GM12872 (cell line): Measurements from ENCODE around the gene PLPP1.

Source experiments
- TF ChIP-seq, protein P1 (sequence below): IDR thresholded peaks from 3 replicates; pipeline ENCODE4 v1.5.1; 2011; ENCODE audit warnings: low read depth, mild to moderate bottlenecking, low read length, moderate library complexity; ENCODE audit not compliant: insufficient read depth

PLPP1 gene

GRCh38 chr5:55481293-55481855, 53.4 kb downstream of the PLPP1 start:
- TF ChIP-seq, protein P1, sequence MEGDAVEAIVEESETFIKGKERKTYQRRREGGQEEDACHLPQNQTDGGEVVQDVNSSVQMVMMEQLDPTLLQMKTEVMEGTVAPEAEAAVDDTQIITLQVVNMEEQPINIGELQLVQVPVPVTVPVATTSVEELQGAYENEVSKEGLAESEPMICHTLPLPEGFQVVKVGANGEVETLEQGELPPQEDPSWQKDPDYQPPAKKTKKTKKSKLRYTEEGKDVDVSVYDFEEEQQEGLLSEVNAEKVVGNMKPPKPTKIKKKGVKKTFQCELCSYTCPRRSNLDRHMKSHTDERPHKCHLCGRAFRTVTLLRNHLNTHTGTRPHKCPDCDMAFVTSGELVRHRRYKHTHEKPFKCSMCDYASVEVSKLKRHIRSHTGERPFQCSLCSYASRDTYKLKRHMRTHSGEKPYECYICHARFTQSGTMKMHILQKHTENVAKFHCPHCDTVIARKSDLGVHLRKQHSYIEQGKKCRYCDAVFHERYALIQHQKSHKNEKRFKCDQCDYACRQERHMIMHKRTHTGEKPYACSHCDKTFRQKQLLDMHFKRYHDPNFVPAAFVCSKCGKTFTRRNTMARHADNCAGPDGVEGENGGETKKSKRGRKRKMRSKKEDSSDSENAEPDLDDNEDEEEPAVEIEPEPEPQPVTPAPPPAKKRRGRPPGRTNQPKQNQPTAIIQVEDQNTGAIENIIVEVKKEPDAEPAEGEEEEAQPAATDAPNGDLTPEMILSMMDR = no peak

- TF ChIP-seq, protein P1 = no peak
These were observed 54.0 kb downstream of the PLPP1 start for GRCh38 chr5:55480781-55481180.

GRCh38 chr5:55472642-55473041, 62.1 kb downstream of the PLPP1 start:
- TF ChIP-seq, protein P1 = no peak

GRCh38 chr5:55471468-55471867, 63.3 kb downstream of the PLPP1 start:
- TF ChIP-seq, protein P1 = no peak

- TF ChIP-seq, protein P1 = no peak
These were observed 64.5 kb downstream of the PLPP1 start for GRCh38 chr5:55470282-55470681.

- TF ChIP-seq, protein P1 = no peak
These were observed 64.9 kb downstream of the PLPP1 start for GRCh38 chr5:55469839-55470238.

- TF ChIP-seq, protein P1 = no peak
These were observed 66.8 kb downstream of the PLPP1 start for GRCh38 chr5:55467862-55468551.
